Smooth muscle cell of the umbilical artery (primary cell): Measurements from ENCODE around the gene DUSP3. TPM values are rescaled to one million over a fixed set of nuclear protein-coding genes. Genes with fewer than 3 reads are reported as not detected.

Experiments
- total RNA-seq: library from RNA; depleted of rRNA; stranded (reverse); fragments of >200 nt; gene quantifications from 2 replicates; pipeline ENCODE4 v1.2.3, GENCODE V29; 2014

DUSP3 gene
- 62.1 and 78.0 TPM in 2 replicates for total RNA-seq

GRCh38 chr17:43778337-43779144, at the start of gene DUSP3:
Gene DUSP3 (minus strand): TSS chr17:43778977. CDS start chr17:43778924, 53 bp downstream.

GRCh38 chr17:43780135-43780534, 1.4 kb upstream of the DUSP3 start, which contains the start of gene CFAP97D1:
Gene CFAP97D1 (plus strand): TSS chr17:43780435. CDS start chr17:43780463, 28 bp downstream.

GRCh38 chr17:43758497-43759174, 20.1 kb downstream of the DUSP3 start, which contains the start of gene SOST:
Gene SOST (minus strand): TSS chr17:43758791. CDS start chr17:43758741, 50 bp downstream.

Other genes with a start within 250 kb of the DUSP3 start
- gene ETV4, start 232.6 kb downstream of the DUSP3 start, total RNA-seq = 0.59 and 4.9 TPM in 2 replicates
- gene MEOX1, start 117.1 kb downstream of the DUSP3 start, total RNA-seq = not detected in 2 replicates
- gene SOST, start 20.2 kb downstream of the DUSP3 start, total RNA-seq = not detected in 2 replicates
- gene CFAP97D1, start 1.5 kb upstream of the DUSP3 start, total RNA-seq = under 0.01 TPM in 1 of 2 replicates, not detected in the other
- 16.3 and 17.7 TPM in 2 replicates for gene MPP3, start 54.2 kb upstream of the DUSP3 start, total RNA-seq
- not detected in 2 replicates for gene CD300LG, start 68.2 kb upstream of the DUSP3 start, total RNA-seq
- gene MPP2, start 128.6 kb upstream of the DUSP3 start, total RNA-seq = 7.9 and 8.3 TPM in 2 replicates
- gene PPY, start 163.5 kb upstream of the DUSP3 start, total RNA-seq = not detected in 2 replicates
- 0.09 TPM in 1 of 2 replicates, not detected in the other for gene PYY, start 175.0 kb upstream of the DUSP3 start, total RNA-seq
- gene NAGS, start 225.6 kb upstream of the DUSP3 start, total RNA-seq = 1.5 and 6.1 TPM in 2 replicates
- 43.0 and 80.5 TPM in 2 replicates for gene TMEM101, start 236.0 kb upstream of the DUSP3 start, total RNA-seq